Right forelimb (tissue), 1 donor: ENCODE results near the gene SEMA4A.
"Not testable (repeated sequence)": the region's sequence is repeated elsewhere in the genome, so short reads cannot be mapped to it uniquely, and the experiment has no call there.

Source experiments
- DNase-seq: peaks from one replicate; pipeline ENCODE4 v3.0.0-alpha.2; 2018

SEMA4A gene

GRCh38 chr1:156162430-156163037 lies 9.1 kb downstream of the SEMA4A start:
- DNase-seq: no peak

- no peak for DNase-seq
Observed at GRCh38 chr1:156163712-156164111, 10.3 kb downstream of the SEMA4A start.

- DNase-seq: no peak
Observed at GRCh38 chr1:156164125-156164831, 10.9 kb downstream of the SEMA4A start.

- DNase-seq: no peak
Observed at GRCh38 chr1:156165083-156165482, 11.7 kb downstream of the SEMA4A start.

DNA sequence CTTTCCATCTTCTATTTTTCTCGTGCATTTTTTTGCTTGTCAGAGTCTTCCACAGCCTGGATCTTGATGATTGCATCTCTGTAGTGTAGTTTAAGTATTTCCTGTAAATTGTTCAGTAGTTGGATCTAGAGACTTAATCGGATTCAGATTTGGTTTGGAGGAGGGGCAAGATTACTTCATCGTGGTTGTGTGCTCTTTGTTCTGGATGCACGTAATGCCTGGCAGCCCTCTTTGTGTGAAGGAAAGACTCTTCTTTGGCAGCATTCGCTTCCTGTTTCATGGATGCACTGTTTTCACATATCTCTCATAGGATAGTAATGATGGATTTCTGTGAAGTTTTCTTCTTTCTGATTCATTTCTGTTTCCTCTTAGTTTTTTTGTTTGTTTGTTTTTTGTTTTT lies 14.2 kb downstream of the SEMA4A start:
- DNase-seq: no peak

GRCh38 chr1:156172696-156173470 lies 19.5 kb downstream of the SEMA4A start:
- no peak for DNase-seq

DNA sequence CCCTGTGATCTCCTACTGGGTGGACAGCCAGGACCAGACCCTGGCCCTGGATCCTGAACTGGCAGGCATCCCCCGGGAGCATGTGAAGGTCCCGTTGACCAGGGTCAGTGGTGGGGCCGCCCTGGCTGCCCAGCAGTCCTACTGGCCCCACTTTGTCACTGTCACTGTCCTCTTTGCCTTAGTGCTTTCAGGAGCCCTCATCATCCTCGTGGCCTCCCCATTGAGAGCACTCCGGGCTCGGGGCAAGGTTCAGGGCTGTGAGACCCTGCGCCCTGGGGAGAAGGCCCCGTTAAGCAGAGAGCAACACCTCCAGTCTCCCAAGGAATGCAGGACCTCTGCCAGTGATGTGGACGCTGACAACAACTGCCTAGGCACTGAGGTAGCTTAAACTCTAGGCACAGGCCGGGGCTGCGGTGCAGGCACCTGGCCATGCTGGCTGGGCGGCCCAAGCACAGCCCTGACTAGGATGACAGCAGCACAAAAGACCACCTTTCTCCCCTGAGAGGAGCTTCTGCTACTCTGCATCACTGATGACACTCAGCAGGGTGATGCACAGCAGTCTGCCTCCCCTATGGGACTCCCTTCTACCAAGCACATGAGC lies 23.3 kb downstream of the SEMA4A start:
- no peak for DNase-seq

- DNase-seq: no peak
Observed at GRCh38 chr1:156177919-156178654, 24.7 kb downstream of the SEMA4A start.

DNA sequence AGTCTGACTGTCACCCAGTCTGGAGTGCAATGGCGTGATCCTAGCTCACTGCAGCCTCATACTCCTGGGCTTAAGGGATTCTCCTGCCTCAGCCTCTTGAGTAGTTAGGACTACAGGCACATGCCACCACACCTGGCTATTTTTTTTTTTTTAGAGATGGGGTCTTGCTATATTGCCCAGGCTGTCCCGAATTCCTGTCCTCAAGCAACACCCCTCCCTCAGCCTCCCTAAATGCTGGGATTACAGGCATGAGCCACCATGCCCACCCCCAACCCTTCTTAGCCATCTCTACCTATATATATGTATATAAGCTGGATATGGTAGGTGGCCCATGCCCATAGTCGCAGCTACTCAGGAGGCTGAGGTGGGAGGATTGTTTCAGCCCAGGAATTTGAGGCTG lies 27.1 kb downstream of the SEMA4A start:
- DNase-seq: no peak

DNA sequence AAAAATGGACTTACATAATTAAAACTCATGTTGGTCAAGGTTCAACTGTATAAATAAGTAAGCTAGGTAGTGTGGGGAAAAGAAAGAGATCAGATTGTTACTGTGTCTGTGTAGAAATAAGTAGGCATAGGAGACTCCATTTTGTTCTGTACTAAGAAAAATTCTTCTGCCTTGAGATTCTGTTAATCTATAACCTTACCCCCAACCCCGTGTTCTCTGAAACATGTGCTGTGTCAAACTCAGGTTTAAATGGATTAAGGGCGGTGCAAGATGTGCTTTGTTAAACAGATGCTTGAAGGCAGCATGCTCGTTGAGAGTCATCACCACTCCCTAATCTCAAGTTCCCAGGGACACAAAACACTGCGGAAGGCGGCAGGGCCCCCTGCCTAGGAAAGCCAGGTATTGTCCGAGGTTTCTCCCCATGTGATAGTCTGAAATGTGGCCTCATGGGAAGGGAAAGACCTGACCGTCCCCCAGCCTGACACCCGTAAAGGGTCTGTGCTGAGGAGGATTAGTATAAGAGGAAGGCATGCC lies 28.1 kb downstream of the SEMA4A start:
- DNase-seq: not testable (repeated sequence)

GRCh38 chr1:156182010-156182779 lies 28.8 kb downstream of the SEMA4A start:
- DNase-seq: not testable (repeated sequence)

- not testable (repeated sequence) for DNase-seq
Observed at GRCh38 chr1:156186347-156187177, 33.2 kb downstream of the SEMA4A start.

DNA sequence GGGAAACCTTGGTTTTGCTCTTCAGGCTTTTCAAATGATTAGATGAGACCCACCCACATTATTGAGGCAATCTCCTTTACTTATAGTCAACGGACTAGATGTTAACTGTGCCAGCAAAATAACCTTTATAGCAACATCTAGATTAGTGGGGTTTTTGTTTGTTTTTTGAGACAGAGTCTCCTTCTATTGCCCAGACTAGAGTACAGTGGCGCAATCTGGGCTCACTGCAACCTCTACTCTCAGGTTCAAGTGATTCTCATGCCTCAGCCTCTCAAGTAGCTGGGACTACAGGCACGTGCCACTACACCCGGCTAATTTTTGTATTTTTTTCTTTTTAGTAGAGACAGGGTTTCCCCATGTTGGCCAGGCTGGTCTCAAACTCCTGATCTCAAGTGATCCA lies 36.9 kb downstream of the SEMA4A start:
- DNase-seq: not testable (repeated sequence)

GRCh38 chr1:156191292-156191964 lies 38.0 kb downstream of the SEMA4A start:
- DNase-seq: no peak

DNA sequence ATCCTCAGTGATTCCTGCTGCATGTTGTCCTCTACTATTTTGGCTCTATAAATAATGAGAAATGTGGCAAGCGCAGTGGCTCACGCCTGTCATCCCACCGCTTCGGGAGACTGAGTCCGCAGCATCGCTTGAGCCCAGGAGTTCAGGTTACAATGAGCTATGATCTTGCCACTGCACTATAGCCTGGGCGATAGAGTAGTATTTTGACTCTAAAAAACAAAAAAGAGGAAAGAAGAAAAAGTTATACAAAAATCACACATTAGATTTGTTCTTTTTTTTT lies 39.8 kb downstream of the SEMA4A start:
- no peak for DNase-seq

DNA sequence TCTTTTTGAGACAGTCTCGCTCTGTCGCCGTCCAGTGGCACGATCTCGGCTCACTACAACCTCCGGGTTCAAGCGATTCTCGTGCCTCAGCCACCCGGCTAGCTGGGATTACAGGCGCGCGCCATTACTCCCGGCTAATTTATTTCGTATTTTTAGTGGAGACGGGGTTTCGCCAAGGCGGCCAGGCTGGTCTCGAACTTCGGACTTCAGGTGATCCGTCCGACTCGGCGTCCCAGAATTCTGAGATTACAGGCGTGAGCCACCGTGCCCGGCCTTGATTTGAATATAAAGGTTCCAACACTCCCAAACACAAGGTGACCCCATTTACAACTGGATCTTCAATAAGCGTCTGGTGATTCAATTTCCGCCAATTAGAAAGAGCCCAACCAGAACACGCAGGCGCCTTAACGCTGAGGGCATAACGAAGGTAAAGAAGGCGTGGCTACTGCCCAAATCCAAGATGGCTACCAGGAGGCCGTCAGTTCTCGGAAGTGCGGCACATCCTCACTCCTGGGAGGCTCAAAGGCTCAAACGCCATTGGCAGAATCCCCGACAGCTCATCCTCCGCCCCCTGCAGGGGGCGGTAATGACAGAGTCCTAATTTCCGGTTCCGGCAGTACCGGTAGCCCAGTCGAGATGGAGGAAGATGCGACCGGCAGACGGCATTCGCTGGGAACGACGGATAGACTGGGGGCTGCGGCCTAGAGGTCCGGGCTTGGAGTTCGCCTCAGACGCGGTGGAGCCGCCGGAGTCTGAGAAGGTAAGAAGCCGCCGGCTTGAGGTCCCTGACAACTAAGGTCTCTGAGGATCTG lies 40.3 kb downstream of the SEMA4A start, which contains the start of gene SLC25A44:
Gene SLC25A44, plus strand, starts transcription at position 617 of the 812 bp plus-strand sequence. CDS start 5,744 bp downstream, outside the sequence.
- DNase-seq: peak; percentile 98

- no peak for DNase-seq
Observed at GRCh38 chr1:156194300-156194652, 40.9 kb downstream of the SEMA4A start.

DNA sequence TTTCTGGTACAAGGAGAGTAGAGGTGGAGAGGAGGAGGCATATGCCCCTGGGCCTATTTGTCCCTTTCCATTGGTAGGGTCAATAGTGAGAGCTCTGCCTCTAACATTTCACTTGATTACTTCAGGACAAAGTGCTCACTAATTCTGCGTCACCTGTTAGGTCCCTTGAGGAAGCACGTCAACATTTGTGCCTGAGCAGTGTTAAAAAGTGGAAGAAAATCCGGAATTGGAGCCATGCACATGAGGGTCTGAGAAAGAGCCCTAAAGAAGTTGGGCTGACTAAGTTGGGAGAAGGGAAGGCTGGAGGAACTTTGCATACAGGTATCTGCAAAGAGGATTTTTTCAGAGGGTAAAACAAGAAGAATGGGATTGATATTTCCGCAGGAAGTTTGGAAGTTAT lies 42.5 kb downstream of the SEMA4A start:
- DNase-seq: no peak

GRCh38 chr1:156196445-156196844 lies 43.1 kb downstream of the SEMA4A start:
- no peak for DNase-seq
